K562 (cell line): Measurements from ENCODE around the gene CTDSPL. TPM values are rescaled to one million over a fixed set of nuclear protein-coding genes. Genes with fewer than 3 reads are reported as not detected.
A peak's percentile ranks its signal among the peaks of the same experiment; 100 is the strongest.

ENCODE experiments used
- ADNP ChIP-seq: fragments of 200-800 bp; sonication (Bioruptor generic); IDR thresholded peaks from 2 replicates; pipeline ENCODE4 v1.6.1; 2016; ENCODE audit warnings: missing genetic modification characterization, missing compliant biosample characterization
- CBFA2T3 ChIP-seq: fragments of 450-650 bp; IDR thresholded peaks from 2 replicates; pipeline ENCODE4 v1.6.1; 2017
- E2F3 ChIP-seq: fragments of 250-450 bp; sonication (Bioruptor Pico); IDR thresholded peaks from 2 replicates; pipeline ENCODE4 v1.4.0; 2020; ENCODE audit warnings: mild to moderate bottlenecking
- E2F5 ChIP-seq: sonication (generic); formaldehyde crosslinking; IDR thresholded peaks from 2 replicates; pipeline ENCODE4 v1.8.0; 2022; ENCODE audit warnings: mild to moderate bottlenecking, missing genetic modification reagents
- ESRRA ChIP-seq: fragments of 450-650 bp; IDR thresholded peaks from 2 replicates; pipeline ENCODE4 v1.6.1; 2014; ENCODE audit warnings: low read depth, mild to moderate bottlenecking, moderate library complexity, borderline replicate concordance
- FOXK1 ChIP-seq: sonication (generic); formaldehyde crosslinking; IDR thresholded peaks from 2 replicates; pipeline ENCODE4 v1.8.0; 2022; ENCODE audit warnings: missing genetic modification reagents, mild to moderate bottlenecking, borderline replicate concordance
- HDAC2 ChIP-seq: fragments of 450-650 bp; IDR thresholded peaks from 2 replicates; pipeline ENCODE4 v1.6.1; 2016; ENCODE audit warnings: mild to moderate bottlenecking
- IFI16 ChIP-seq: fragments of 250-450 bp; sonication (Bioruptor Pico); IDR thresholded peaks from 2 replicates; pipeline ENCODE4 v2.1.2; 2022; ENCODE audit warnings: mild to moderate bottlenecking, inconsistent platforms
- KAT2B ChIP-seq: IDR thresholded peaks from one replicate; pipeline ENCODE4 v1.6.1; 2012; ENCODE audit warnings: low read depth, mild to moderate bottlenecking, control low read depth, inconsistent platforms, low read length, moderate library complexity
- MAZ ChIP-seq, 2 experiments: fragments of 450-650 bp in 1 of 2; sonication (generic) in 1 of 2; formaldehyde crosslinking; IDR thresholded peaks in 1 of 2; conservative IDR thresholded peaks in 1 of 2; 2 replicates each; pipeline versions ENCODE4 v1.4.0 to v1.5.0; 2020; ENCODE audit warnings: mild to moderate bottlenecking in 1 of 2, missing genetic modification reagents in 1 of 2
- MTA3 ChIP-seq: fragments of 450-650 bp; formaldehyde crosslinking; IDR thresholded peaks from 2 replicates; pipeline ENCODE4 v1.6.1; 2017; ENCODE audit warnings: mild to moderate bottlenecking, borderline replicate concordance
- MYBL2 ChIP-seq, 2 experiments: fragments of 450-650 bp in 1 of 2; sonication (generic) in 1 of 2; formaldehyde crosslinking in 1 of 2; IDR thresholded peaks; 2 replicates each; pipeline versions ENCODE4 v1.6.1 to v1.8.1; 2017 to 2022; ENCODE audit warnings: borderline replicate concordance in 1 of 2, inconsistent platforms in 1 of 2, low read depth in 1 of 2, mild to moderate bottlenecking in 1 of 2, missing genetic modification reagents in 1 of 2, moderate library complexity in 1 of 2
- RNF219 ChIP-seq: fragments of 250-450 bp; sonication (Bioruptor Pico); IDR thresholded peaks from 2 replicates; pipeline ENCODE4 v1.5.0; 2022; ENCODE audit warnings: mild to moderate bottlenecking
- SRSF9 ChIP-seq: fragments of 200-400 bp; formaldehyde crosslinking; IDR thresholded peaks from 2 replicates; pipeline ENCODE4 v1.6.1; 2017; ENCODE audit warnings: low read depth, low read length, borderline replicate concordance
- polyA plus RNA-seq, 8 experiments: library from polyadenylated mRNA; depleted of rRNA in 4 of 8; stranded (reverse) in 5 of 8; unstranded in 3 of 8; fragments of >200 nt; fragmentation: Nextera tagmentation in 2 of 8; fragmentation: Illumina TruSeq in 1 of 8; extraction: Ambion mirVana in 2 of 8; extraction: Trizol in 1 of 8; gene quantifications; 2 replicates each; pipeline versions ENCODE4 v1.2.1 to v1.2.3, GENCODE V29; 2011 to 2014; ENCODE audit warnings: inconsistent platforms in 1 of 8, missing spikeins in 1 of 8
- total RNA-seq, 7 experiments: library from RNA; depleted of rRNA in 6 of 7; stranded (reverse); fragments of >200 nt in 6 of 7; fragmentation: Illumina TruSeq in 2 of 7; extraction: Trizol in 2 of 7; gene quantifications; 2 replicates each; pipeline versions ENCODE4 v1.2.1 to v1.2.3, GENCODE V29; 2011 to 2021; ENCODE audit warnings: low replicate concordance in 1 of 7
- TF ChIP-seq, protein P1 (sequence below): IDR thresholded peaks from 2 replicates; pipeline ENCODE4 v1.6.1; 2011; ENCODE audit warnings: borderline replicate concordance, low read depth, mild to moderate bottlenecking, moderate library complexity, low read length; ENCODE audit not compliant: insufficient read depth, poor library complexity, severe bottlenecking

The CTDSPL gene
- total and polyA plus RNA-seq, 9 of the 15 experiments (the other 6 are each of a cell fraction or from before 2014, with no cell fraction given), result 5.1 to 19.3 (median 11.3) TPM

DNA sequence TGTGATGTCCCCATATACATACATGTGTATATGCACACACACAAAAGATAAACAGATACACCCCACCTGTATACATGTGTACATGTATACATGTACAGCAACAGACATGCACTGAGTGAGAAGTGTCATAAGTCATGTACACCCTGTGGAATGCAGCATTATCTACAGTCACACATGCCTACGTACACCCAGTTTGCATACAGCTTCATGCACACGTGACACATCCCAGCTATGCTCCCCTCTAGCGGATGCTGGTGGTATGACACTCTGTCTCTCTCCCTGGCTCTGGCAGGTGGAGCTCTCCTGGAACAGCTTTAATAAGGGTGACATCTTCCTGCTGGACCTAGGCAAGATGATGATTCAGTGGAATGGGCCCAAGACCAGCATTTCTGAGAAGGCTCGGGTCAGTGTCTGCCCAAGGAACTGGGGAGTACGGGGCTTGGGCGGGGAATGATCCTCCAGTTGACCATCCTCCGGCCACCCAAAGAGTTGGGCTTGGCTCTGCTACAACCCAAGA lies 135.2 kb downstream of the CTDSPL start (continued):
- TF ChIP-seq RNF219 (CRISPR knock-in tag), result no peak
- peak; percentile 75; the same call in 1 of the 2 replicates for TF ChIP-seq FOXK1 (CRISPR knock-in tag)
- TF ChIP-seq, protein P1, sequence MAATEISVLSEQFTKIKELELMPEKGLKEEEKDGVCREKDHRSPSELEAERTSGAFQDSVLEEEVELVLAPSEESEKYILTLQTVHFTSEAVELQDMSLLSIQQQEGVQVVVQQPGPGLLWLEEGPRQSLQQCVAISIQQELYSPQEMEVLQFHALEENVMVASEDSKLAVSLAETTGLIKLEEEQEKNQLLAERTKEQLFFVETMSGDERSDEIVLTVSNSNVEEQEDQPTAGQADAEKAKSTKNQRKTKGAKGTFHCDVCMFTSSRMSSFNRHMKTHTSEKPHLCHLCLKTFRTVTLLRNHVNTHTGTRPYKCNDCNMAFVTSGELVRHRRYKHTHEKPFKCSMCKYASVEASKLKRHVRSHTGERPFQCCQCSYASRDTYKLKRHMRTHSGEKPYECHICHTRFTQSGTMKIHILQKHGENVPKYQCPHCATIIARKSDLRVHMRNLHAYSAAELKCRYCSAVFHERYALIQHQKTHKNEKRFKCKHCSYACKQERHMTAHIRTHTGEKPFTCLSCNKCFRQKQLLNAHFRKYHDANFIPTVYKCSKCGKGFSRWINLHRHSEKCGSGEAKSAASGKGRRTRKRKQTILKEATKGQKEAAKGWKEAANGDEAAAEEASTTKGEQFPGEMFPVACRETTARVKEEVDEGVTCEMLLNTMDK, result peak; percentile 83
- peak; percentile 88 for TF ChIP-seq MTA3
- TF ChIP-seq E2F5 (CRISPR knock-in tag), result peak; percentile 75; the same call in 1 of the 2 replicates
- TF ChIP-seq MAZ (CRISPR knock-in tag; conservative IDR thresholded peaks at IDR 0.05 in 1 of 2, IDR thresholded peaks at IDR 0.05 in 1 of 2), result peak in 1 of 2 experiments; percentile 60; a peak in 1 of 4 replicates
- peak; percentile 61; the same call in 1 of the 2 replicates for TF ChIP-seq HDAC2
- TF ChIP-seq SRSF9, result no peak
- no peak for TF ChIP-seq KAT2B
- TF ChIP-seq CBFA2T3, result peak; percentile 81
- TF ChIP-seq IFI16, result no peak
- TF ChIP-seq MYBL2 (IDR thresholded peaks at IDR 0.05; ENCODE audit: low read depth), result no peak
- TF ChIP-seq MYBL2 (CRISPR knock-in tag; IDR thresholded peaks at IDR 0.05; ENCODE audit: borderline replicate concordance), result no peak
- TF ChIP-seq ADNP (tag), result no peak
- TF ChIP-seq ESRRA, result peak; percentile 51; the same call in 1 of the 2 replicates
- 0 out of 2 replicates have a peak, but pooled peaks have one; percentile 4 for TF ChIP-seq E2F3 (CRISPR knock-in tag)
